ENCODE data around the gene LDHB.

DNA sequence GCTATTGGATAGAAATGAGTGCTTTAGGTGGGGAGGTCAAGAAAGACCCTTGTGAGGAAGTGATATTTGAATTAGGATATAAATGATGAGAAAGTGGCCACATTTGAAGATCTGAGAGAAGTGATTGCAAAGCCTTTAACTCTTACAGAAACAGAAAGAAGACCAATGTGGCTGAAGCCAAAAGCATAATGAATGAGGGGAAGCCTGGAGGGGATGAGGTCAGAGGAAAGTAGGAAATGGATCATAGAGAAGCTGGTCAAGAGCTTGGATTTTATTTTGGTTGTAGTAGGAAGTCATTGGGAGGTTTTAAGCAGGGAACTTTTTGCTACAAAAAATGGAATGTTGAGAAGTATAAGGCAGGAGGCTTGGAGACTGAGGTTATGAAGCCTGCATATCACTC is 49.4 kb downstream of the LDHB start:
- TF ChIP-seq, protein P1, sequence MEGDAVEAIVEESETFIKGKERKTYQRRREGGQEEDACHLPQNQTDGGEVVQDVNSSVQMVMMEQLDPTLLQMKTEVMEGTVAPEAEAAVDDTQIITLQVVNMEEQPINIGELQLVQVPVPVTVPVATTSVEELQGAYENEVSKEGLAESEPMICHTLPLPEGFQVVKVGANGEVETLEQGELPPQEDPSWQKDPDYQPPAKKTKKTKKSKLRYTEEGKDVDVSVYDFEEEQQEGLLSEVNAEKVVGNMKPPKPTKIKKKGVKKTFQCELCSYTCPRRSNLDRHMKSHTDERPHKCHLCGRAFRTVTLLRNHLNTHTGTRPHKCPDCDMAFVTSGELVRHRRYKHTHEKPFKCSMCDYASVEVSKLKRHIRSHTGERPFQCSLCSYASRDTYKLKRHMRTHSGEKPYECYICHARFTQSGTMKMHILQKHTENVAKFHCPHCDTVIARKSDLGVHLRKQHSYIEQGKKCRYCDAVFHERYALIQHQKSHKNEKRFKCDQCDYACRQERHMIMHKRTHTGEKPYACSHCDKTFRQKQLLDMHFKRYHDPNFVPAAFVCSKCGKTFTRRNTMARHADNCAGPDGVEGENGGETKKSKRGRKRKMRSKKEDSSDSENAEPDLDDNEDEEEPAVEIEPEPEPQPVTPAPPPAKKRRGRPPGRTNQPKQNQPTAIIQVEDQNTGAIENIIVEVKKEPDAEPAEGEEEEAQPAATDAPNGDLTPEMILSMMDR (IDR thresholded peaks at IDR 0.05 in 2 of 3, conservative IDR thresholded peaks at IDR 0.05 in 1 of 3; ENCODE audit: control insufficient read depth in 2 of 3, extremely low read depth in 1 of 3, insufficient read depth in 1 of 3, low read depth in 3 of 3, low read length in 3 of 3), result no peak
- TF ChIP-seq POLR2AphosphoS5 (IDR thresholded peaks at IDR 0.05; ENCODE audit: low read length) (no peak), EP300 (IDR thresholded peaks at IDR 0.05; ENCODE audit: borderline replicate concordance in 1 of 2, control insufficient read depth in 1 of 2, low read depth in 2 of 2, low read length in 2 of 2) (no peak), MYC (IDR thresholded peaks at IDR 0.05; ENCODE audit: insufficient read depth, insufficient read length, insufficient replicate concordance, low read length, severe bottlenecking) (no peak), ATF3 (IDR thresholded peaks at IDR 0.05; ENCODE audit: borderline replicate concordance, extremely low read depth, low read depth, low read length) (no peak)
